PC-3 (cell line): Measurements from ENCODE around the gene TAF4. TPM values are rescaled to one million over a fixed set of nuclear protein-coding genes. Genes with fewer than 3 reads are reported as not detected.

ENCODE experiments used
- ATAC-seq: fragments of 200-7000 bp; cut with Tn5 transposase; 2 replicates; pipeline ENCODE4 v1.9.1; 2020; ENCODE audit warnings: mild to moderate bottlenecking, moderate library complexity
- BruUV-seq: library from RNA; stranded (reverse); fragments of 400-500 nt; replicated peaks from 2 replicates; lab custom pipeline; 2021; lab: Mats Ljungman, UMichigan
- CTCF ChIA-PET: fragments of 300-600 bp; sonication (Branson Sonifier 250); formaldehyde crosslinking; loops from one replicate; lab custom pipeline; 2022; ENCODE audit warnings: antibody characterized with exemption; lab: Charles Lee
- POLR2A ChIA-PET: fragments of 300-600 bp; sonication (Branson Sonifier 250); formaldehyde crosslinking; loops from one replicate; lab custom pipeline; 2022; ENCODE audit warnings: antibody characterized with exemption; ENCODE audit not compliant: unreplicated experiment; lab: Charles Lee
- DNase-seq: peaks from one replicate; pipeline ENCODE4 v3.0.0-alpha.2; 2015
- H2AFZ ChIP-seq: fragments of 300-600 bp; sonication (generic); 2 replicates; pipeline ENCODE4 v1.6.0; 2016; ENCODE audit warnings: antibody characterized with exemption, low read length
- H3F3A ChIP-seq: fragments of 300-600 bp; sonication (generic); one replicate; pipeline ENCODE4 v1.6.0; 2017; ENCODE audit warnings: antibody characterized with exemption, low read length, control low read depth, mild to moderate bottlenecking; ENCODE audit not compliant: unreplicated experiment
- H3K27ac ChIP-seq: fragments of 300-600 bp; sonication (generic); 2 replicates; pipeline ENCODE4 v1.5.1; 2016; ENCODE audit warnings: mild to moderate bottlenecking, low read length
- H3K27me3 ChIP-seq: fragments of 300-600 bp; sonication (generic); 2 replicates; pipeline ENCODE4 v1.6.1; 2016; ENCODE audit warnings: low read length, mixed read lengths
- H3K36me3 ChIP-seq: fragments of 300-600 bp; sonication (generic); 2 replicates; pipeline ENCODE4 v1.6.1; 2016; ENCODE audit warnings: low read depth, mixed run types, low read length, mixed read lengths
- H3K4me1 ChIP-seq: fragments of 300-600 bp; sonication (generic); 2 replicates; pipeline ENCODE4 v1.5.1; 2016; ENCODE audit warnings: low read length; ENCODE audit not compliant: insufficient read depth
- H3K4me2 ChIP-seq: fragments of 300-600 bp; sonication (generic); 2 replicates; pipeline ENCODE4 v1.6.0; 2016; ENCODE audit warnings: low read length
- H3K4me3 ChIP-seq: fragments of 300-600 bp; sonication (generic); 2 replicates; pipeline ENCODE4 v1.5.1; 2016; ENCODE audit warnings: mild to moderate bottlenecking, low read length, mixed read lengths
- H3K79me2 ChIP-seq: fragments of 300-600 bp; sonication (generic); 2 replicates; pipeline ENCODE4 v1.6.1; 2017; ENCODE audit warnings: low read length, mixed read lengths
- H3K9ac ChIP-seq: fragments of 300-600 bp; sonication (generic); 2 replicates; pipeline ENCODE4 v1.6.0; 2016; ENCODE audit warnings: mild to moderate bottlenecking, low read length
- H3K9me2 ChIP-seq: fragments of 300-600 bp; sonication (generic); replicated peaks from 2 replicates; pipeline ENCODE4 v1.6.1; 2016; ENCODE audit warnings: mixed run types, low read length, mixed read lengths
- H3K9me3 ChIP-seq: fragments of 300-600 bp; sonication (generic); 2 replicates; pipeline ENCODE4 v1.6.1; 2016; ENCODE audit warnings: low read length, mixed read lengths
- H4K20me1 ChIP-seq: fragments of 300-600 bp; sonication (generic); 2 replicates; pipeline ENCODE4 v1.6.1; 2016; ENCODE audit warnings: low read length, mixed read lengths
- CTCF ChIP-seq: fragments of 300-600 bp; sonication (generic); conservative IDR thresholded peaks from 2 replicates; pipeline ENCODE4 v1.5.1; 2017; ENCODE audit warnings: antibody characterized with exemption, low read depth, mild to moderate bottlenecking, low read length
- EZH2 ChIP-seq: fragments of 300-600 bp; sonication (generic); IDR thresholded peaks from one replicate; pipeline ENCODE4 v1.6.1; 2017; ENCODE audit warnings: antibody characterized with exemption, mild to moderate bottlenecking, low read length; ENCODE audit not compliant: unreplicated experiment
- EZH2phosphoT487 ChIP-seq: fragments of 300-600 bp; sonication (generic); IDR thresholded peaks from 2 replicates; pipeline ENCODE4 v1.6.1; 2018; ENCODE audit warnings: mild to moderate bottlenecking, antibody characterized with exemption, low read length, borderline replicate concordance
- intact Hi-C: fragments of 100-400 bp; cut with micrococcal nuclease; formaldehyde crosslinking; loops from 2 replicates; pipeline ENCODE4 v1.9.0; 2023
- total RNA-seq: library from RNA; depleted of rRNA; stranded (reverse); fragments of >200 nt; gene quantifications from 2 replicates; pipeline ENCODE4 v1.2.3, GENCODE V29; 2014

TAF4 gene
- total RNA-seq, 1 experiment from 2014 or later = 9.6 TPM

GRCh38 chr20:61979090-61979489 lies 86.6 kb downstream of the TAF4 start:
- Histone ChIP-seq H3K4me2 (no peak overlapping the region), H3K79me2 (no peaks in the 10 kb centered on the region), H3K36me3 (peaks cover 5% of the 10 kb centered on the region; the same call in 1 of the 2 replicates), H3K27me3 (no peaks in the 10 kb centered on the region), H3K9ac (no peak overlapping the region), H3K9me3 (no peaks in the 10 kb centered on the region), H3K27ac (no peak overlapping the region), H4K20me1 (no peaks in the 10 kb centered on the region), H3F3A (no peaks in the 10 kb centered on the region), H3K4me3 (no peak overlapping the region), H3K9me2 (no peaks in the 10 kb centered on the region), H2AFZ (no peak overlapping the region), H3K4me1 (no peaks in the 10 kb centered on the region)
- TF ChIP-seq CTCF (no peak), EZH2 (no peak), EZH2phosphoT487 (no peak)
- CTCF ChIA-PET = no interaction called here
- ATAC-seq = no peak
- no TSS peak for BruUV-seq
- no peak for DNase-seq
- intact Hi-C loops = no loop called here
- POLR2A ChIA-PET = no interaction called here

GRCh38 chr20:61978491-61978890 lies 87.2 kb downstream of the TAF4 start:
- no peak for DNase-seq
- no peak overlapping the region for H3K9ac ChIP-seq
- H3K9me2 ChIP-seq = no peaks in the 10 kb centered on the region
- H2AFZ ChIP-seq = no peak overlapping the region
- H3K36me3 ChIP-seq = peaks cover 8% of the 10 kb centered on the region; the same call in 1 of the 2 replicates
- H3K9me3 ChIP-seq = no peaks in the 10 kb centered on the region
- H3K4me1 ChIP-seq = no peaks in the 10 kb centered on the region
- H3F3A ChIP-seq = no peaks in the 10 kb centered on the region
- H3K4me2 ChIP-seq = no peak overlapping the region
- no peak overlapping the region for H3K4me3 ChIP-seq
- no peak overlapping the region for H3K27ac ChIP-seq
- POLR2A ChIA-PET = no interaction called here
- CTCF ChIA-PET = no interaction called here
- TF ChIP-seq CTCF (no peak), EZH2 (no peak), EZH2phosphoT487 (no peak)
- intact Hi-C loops = no loop called here
- H3K79me2 ChIP-seq = no peaks in the 10 kb centered on the region
- no peaks in the 10 kb centered on the region for H3K27me3 ChIP-seq
- H4K20me1 ChIP-seq = no peaks in the 10 kb centered on the region
- no peak for ATAC-seq
- BruUV-seq = no TSS peak

- H3K4me1 ChIP-seq = no peaks in the 10 kb centered on the region
- H3F3A ChIP-seq = no peaks in the 10 kb centered on the region
- no peak overlapping the region for H3K4me3 ChIP-seq
- H3K9ac ChIP-seq = no peak overlapping the region
- no peak overlapping the region for H3K4me2 ChIP-seq
- no peaks in the 10 kb centered on the region for H3K9me2 ChIP-seq
- no peak overlapping the region for H2AFZ ChIP-seq
- POLR2A ChIA-PET = no interaction called here
- no peaks in the 10 kb centered on the region for H4K20me1 ChIP-seq
- ATAC-seq = no peak
- H3K36me3 ChIP-seq = peaks cover 8% of the 10 kb centered on the region; the same call in 1 of the 2 replicates
- TF ChIP-seq EZH2 = no peak
- CTCF ChIA-PET = no interaction called here
- no peaks in the 10 kb centered on the region for H3K79me2 ChIP-seq
- no peak for DNase-seq
- BruUV-seq = no TSS peak
- H3K27ac ChIP-seq = no peak overlapping the region
- H3K27me3 ChIP-seq = no peaks in the 10 kb centered on the region
- intact Hi-C loops = no loop called here
- H3K9me3 ChIP-seq = no peaks in the 10 kb centered on the region
These were observed 88.3 kb downstream of the TAF4 start for GRCh38 chr20:61977419-61977786.
